Endothelial cell of umbilical vein (primary cell): ENCODE data around the gene TBL3. TPM values are rescaled to one million over a fixed set of nuclear protein-coding genes. Genes with fewer than 3 reads are reported as not detected.

Experiments used
- BruUV-seq: library from RNA; stranded (reverse); fragments of 400-500 nt; replicated peaks from 2 replicates; lab custom pipeline; 2021; lab: Mats Ljungman, UMichigan
- CTCF ChIA-PET: fragments of 300-600, 350-600 bp; sonication (Branson Sonifier 250); formaldehyde crosslinking; loops from one replicate; lab custom pipeline; 2021; ENCODE audit warnings: antibody characterized with exemption, inconsistent platforms; lab: Charles Lee
- POLR2A ChIA-PET: fragments of 300-600, 350-600 bp; sonication (Branson Sonifier 250); formaldehyde crosslinking; loops from one replicate; lab custom pipeline; 2021; ENCODE audit warnings: antibody characterized with exemption, inconsistent platforms; lab: Charles Lee
- DNase-seq: peaks from one replicate; pipeline ENCODE4 v3.0.0-alpha.2; 2011; ENCODE audit warnings: low read depth, low spot score
- FAIRE-seq: peaks from 2 replicates; lab custom pipeline; 2011; peaks lifted over from hg19 to GRCh38; lab: Jason Lieb, UNC
- H2AFZ ChIP-seq: 2 replicates; pipeline ENCODE4 v1.6.0; 2012; ENCODE audit warnings: low read depth, low read length, control low read depth, inconsistent platforms
- H3K27ac ChIP-seq: 2 replicates; pipeline ENCODE4 v1.5.1; 2011; ENCODE audit warnings: low read depth, mild to moderate bottlenecking, control low read depth, low read length, moderate library complexity; ENCODE audit not compliant: insufficient read depth
- H3K27me3 ChIP-seq, 2 experiments: 2 replicates each; pipeline versions ENCODE4 v1.6.0 to v1.6.1; 2011; ENCODE audit warnings: low read length in 2 of 2, mixed read lengths in 1 of 2; ENCODE audit not compliant: control insufficient read depth in 2 of 2, insufficient read depth in 2 of 2
- H3K36me3 ChIP-seq, 2 experiments: 2 replicates in 1 of 2; 3 replicates in 1 of 2; pipeline ENCODE4 v1.5.1; 2011; ENCODE audit warnings: low read length in 2 of 2, mild to moderate bottlenecking in 1 of 2, moderate library complexity in 1 of 2; ENCODE audit not compliant: control insufficient read depth in 2 of 2, insufficient read depth in 2 of 2; ENCODE audit errors: extremely low read depth in 1 of 2
- H3K4me1 ChIP-seq: 3 replicates; pipeline ENCODE4 v1.5.1; 2011; ENCODE audit warnings: mild to moderate bottlenecking, low read length; ENCODE audit not compliant: control insufficient read depth, insufficient read depth; ENCODE audit errors: extremely low read depth
- H3K4me2 ChIP-seq: 2 replicates; pipeline ENCODE4 v1.6.1; 2011; ENCODE audit warnings: low read length, control low read depth, mixed read lengths; ENCODE audit not compliant: insufficient read depth
- H3K4me3 ChIP-seq, 3 experiments: fragments of 200-600 bp in 1 of 3; sonication (generic), shearing (Covaris generic) in 1 of 3; replicated peaks in 1 of 3; 2 replicates each; pipeline ENCODE4 v1.5.1; 2011 to 2016; ENCODE audit warnings: control low read depth in 3 of 3, low read length in 3 of 3, mild to moderate bottlenecking in 2 of 3, inconsistent platforms in 1 of 3, low read depth in 1 of 3, moderate library complexity in 1 of 3; ENCODE audit not compliant: insufficient read depth in 1 of 3
- H3K79me2 ChIP-seq: 2 replicates; pipeline ENCODE4 v1.6.0; 2012; ENCODE audit warnings: low read length, inconsistent platforms; ENCODE audit not compliant: control insufficient read depth, insufficient read depth
- H3K9ac ChIP-seq: replicated peaks from 2 replicates; pipeline ENCODE3; 2011; ENCODE audit warnings: low read length, control low read depth; ENCODE audit not compliant: insufficient read depth; ENCODE audit errors: extremely low read depth
- H3K9me1 ChIP-seq: replicated peaks from 3 replicates; pipeline ENCODE4 v1.6.0; 2011; ENCODE audit warnings: mild to moderate bottlenecking, low read length; ENCODE audit not compliant: control insufficient read depth, insufficient read depth; ENCODE audit errors: extremely low read depth
- H3K9me3 ChIP-seq: replicated peaks from 2 replicates; pipeline ENCODE4 v1.5.1; 2012; ENCODE audit warnings: low read length, inconsistent platforms; ENCODE audit not compliant: control insufficient read depth, insufficient read depth
- H4K20me1 ChIP-seq: replicated peaks from 2 replicates; pipeline ENCODE3; 2011; ENCODE audit warnings: mild to moderate bottlenecking, low read length; ENCODE audit not compliant: control insufficient read depth, insufficient read depth; ENCODE audit errors: extremely low read depth
- CTCF ChIP-seq, 2 donors: IDR thresholded peaks; 1 replicate in 1 of 2; 2 replicates in 1 of 2; pipeline ENCODE4 v1.5.1; 2011; ENCODE audit warnings: low read length in 2 of 2, mild to moderate bottlenecking in 2 of 2, moderate library complexity in 2 of 2, control low read depth in 1 of 2, inconsistent platforms in 1 of 2, low read depth in 1 of 2; ENCODE audit not compliant: insufficient read depth in 1 of 2; ENCODE audit errors: extremely low read depth in 1 of 2
- EZH2 ChIP-seq: IDR thresholded peaks from 2 replicates; pipeline ENCODE4 v1.6.1; 2012; ENCODE audit warnings: borderline replicate concordance, low read depth, mild to moderate bottlenecking, moderate library complexity, low read length, inconsistent platforms; ENCODE audit not compliant: severe bottlenecking
- FOS ChIP-seq: IDR thresholded peaks from 2 replicates; pipeline ENCODE4 v1.6.1; 2011; ENCODE audit warnings: mild to moderate bottlenecking, low read length, moderate library complexity, borderline replicate concordance; ENCODE audit not compliant: insufficient read depth
- GATA2 ChIP-seq: IDR thresholded peaks from 2 replicates; pipeline ENCODE4 v1.7.0; 2011; ENCODE audit warnings: low read depth, mild to moderate bottlenecking, moderate library complexity, mixed read lengths, low read length; ENCODE audit not compliant: insufficient read length, insufficient read depth
- JUN ChIP-seq: IDR thresholded peaks from 2 replicates; pipeline ENCODE4 v1.6.1; 2011; ENCODE audit warnings: borderline replicate concordance, low read depth; ENCODE audit not compliant: insufficient read length, insufficient read depth
- MAX ChIP-seq: IDR thresholded peaks from 2 replicates; pipeline ENCODE4 v1.6.1; 2011; ENCODE audit not compliant: insufficient read depth, insufficient read length
- MYC ChIP-seq: IDR thresholded peaks from one replicate; pipeline ENCODE4 v1.6.1; 2011; ENCODE audit warnings: mild to moderate bottlenecking, low read depth, low read length
- POLR2A ChIP-seq: IDR thresholded peaks from 2 replicates; pipeline ENCODE4 v1.6.1; 2012; ENCODE audit warnings: low read depth, mild to moderate bottlenecking, control low read depth, low read length
- POLR2AphosphoS5 ChIP-seq: IDR thresholded peaks from 2 replicates; pipeline ENCODE4 v1.6.1; 2012; ENCODE audit warnings: low read depth, mild to moderate bottlenecking, control low read depth, low read length, moderate library complexity; ENCODE audit not compliant: insufficient read depth
- dilution Hi-C: fragments of 300-500 bp; cut with MboI; formaldehyde crosslinking; loops from one replicate; pipeline ENCODE4 v1.15.0; 2019; ENCODE audit warnings: low sequenced_read_pairs; ENCODE audit not compliant: extremely low pct_ligation_motif_present
- intact Hi-C: fragments of 100-400 bp; cut with micrococcal nuclease; formaldehyde crosslinking; loops from one replicate; pipeline ENCODE4 v1.10.0; 2022
- polyA plus RNA-seq, 4 experiments: library from polyadenylated mRNA; depleted of rRNA in 3 of 4; stranded (reverse) in 3 of 4; unstranded in 1 of 4; fragments of >200 nt; gene quantifications; 2 replicates each; pipeline versions ENCODE4 v1.2.1 to v1.2.3, GENCODE V29; 2011 to 2012; ENCODE audit warnings: missing spikeins in 1 of 4
- total RNA-seq: library from RNA; stranded (reverse); gene quantifications from 2 replicates; pipeline ENCODE4 v1.2.3, GENCODE V29; 2021

TBL3 gene
- total and polyA plus RNA-seq, 2 donors (not counting 3 experiments of a cell fraction or from before 2014, with no cell fraction given), result 42.2 to 77.1 TPM

DNA sequence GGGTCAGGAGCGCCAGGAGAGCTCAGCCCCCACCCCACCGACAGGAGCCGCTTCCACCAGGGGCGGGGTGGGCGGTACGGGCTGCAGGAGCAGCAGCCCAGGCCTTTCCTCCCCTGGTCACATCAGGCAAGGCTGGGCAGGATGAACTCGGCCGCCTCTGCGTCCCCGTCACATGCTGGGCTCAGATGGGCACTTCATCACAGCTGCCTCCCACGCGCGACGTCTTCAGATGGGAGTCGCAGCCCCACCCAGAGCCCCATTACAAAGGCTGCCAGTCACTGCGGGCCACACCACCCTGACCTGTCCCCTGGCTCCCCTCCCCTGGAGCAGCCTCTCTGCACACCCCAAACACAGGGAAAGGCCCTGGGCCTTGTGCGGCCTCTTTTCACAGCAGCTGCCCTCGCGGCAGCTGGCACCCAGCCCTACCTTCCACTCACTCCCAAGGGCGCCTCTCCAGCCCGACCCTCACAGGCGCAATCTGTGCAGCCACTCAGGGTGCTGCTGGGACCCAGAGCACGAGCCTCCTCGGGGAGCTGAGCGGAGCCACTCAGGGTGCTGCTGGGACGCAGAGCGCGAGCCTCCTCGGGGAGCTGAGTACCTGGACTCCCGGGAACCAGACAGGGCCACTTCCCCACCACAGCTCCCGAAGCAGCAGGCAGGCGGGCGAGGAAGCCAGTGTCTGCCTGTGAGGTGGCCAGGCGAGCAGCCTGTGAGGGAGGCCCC lies 33.1 kb downstream of the TBL3 start:
- H3K27me3 ChIP-seq, result no peaks in the 10 kb centered on the region
- BruUV-seq, result no TSS peak
- TF ChIP-seq POLR2A (no peak), FOS (no peak), JUN (no peak), CTCF (IDR thresholded peaks at IDR 0.05; ENCODE audit: extremely low read depth in 1 of 2, insufficient read depth in 1 of 2, low read depth in 1 of 2, low read length in 2 of 2) (no peak), EZH2 (no peak), MYC (no peak), MAX (no peak), POLR2AphosphoS5 (no peak), GATA2 (no peak)
- H2AFZ ChIP-seq, result no peak overlapping the region
- H3K4me3 ChIP-seq, result no peak overlapping the region
- no peaks in the 10 kb centered on the region for H3K9me1 ChIP-seq
- no peak overlapping the region for H3K9ac ChIP-seq
- intact Hi-C loops, result loop anchor here (1.0 kb wide), 2 partner anchors 148 to 246 kb away; partner anchors contain the start of gene ECI1
- ChIA-PET POLR2A (interaction anchor here (1.9 kb wide), 1 partner anchor 150 kb away, joined by 21 read pairs; the partner anchor contains the start of gene TRAF7), CTCF (interaction anchor here (0.7 to 4.0 kb wide), 10 partner anchors 15 to 247 kb away, joined by 3 to 85 read pairs (median 8); partner anchors contain the start of genes ECI1, GFER and NPW)
- H3K36me3 ChIP-seq, result peaks cover 0 to 32% of the 10 kb centered on the region in 2 experiments
- H4K20me1 ChIP-seq, result no peaks in the 10 kb centered on the region
- no peak for DNase-seq
- H3K4me2 ChIP-seq, result no peak overlapping the region
- peaks cover 42% of the 10 kb centered on the region for H3K4me1 ChIP-seq
- dilution Hi-C loops, result no loop called here
- no peaks in the 10 kb centered on the region for H3K9me3 ChIP-seq
- H3K27ac ChIP-seq, result no peak overlapping the region
- no peak for FAIRE-seq
- H3K79me2 ChIP-seq, result peaks cover 69% of the 10 kb centered on the region
